ENCODE measurements around the gene LAMC2. TPM values are rescaled to one million over a fixed set of nuclear protein-coding genes. Genes with fewer than 3 reads are reported as not detected.
A peak's percentile ranks its signal among the peaks of the same experiment; 100 is the strongest.

LAMC2 gene
- total RNA-seq, 4 donors from 2014 or later, result 11.2 to 32.6 (median 14.9) TPM

GRCh38 chr1:183198463-183198862, 12.4 kb downstream of the LAMC2 start:
- Histone ChIP-seq H3K27ac (replicated peaks in 1 of 4) (peak overlapping the region; percentile 79 to 88 (median 84)), H3K9me3 (no peaks in the 10 kb centered on the region), H3K4me1 (peaks cover 0 to 48% (median 23%) of the 10 kb centered on the region in 4 donors), H3K27me3 (no peaks in the 10 kb centered on the region), H3K4me3 (no peak overlapping the region), H3K36me3 (no peaks in the 10 kb centered on the region)
- TF ChIP-seq POLR2AphosphoS5 (IDR thresholded peaks at IDR 0.05) (peak; percentile 94 to 98), EP300 (IDR thresholded peaks at IDR 0.05) (peak; percentile 75), POLR2A (IDR thresholded peaks at IDR 0.05; ENCODE audit: low read depth) (no peak)
- WGBS, result 45% methylated on average over 8 of the region's 9 CpGs
- intact Hi-C loops (cut with DNase I), result no loop called here
- DNase-seq (ENCODE audit: extremely low spot score), result no peak

- Histone ChIP-seq H3K36me3 (no peaks in the 10 kb centered on the region), H3K9me3 (no peaks in the 10 kb centered on the region), H3K4me1 (peaks cover 0 to 48% (median 23%) of the 10 kb centered on the region in 4 donors), H3K27ac (replicated peaks in 1 of 4) (peak overlapping the region; percentile 79 to 88 (median 84)), H3K27me3 (no peaks in the 10 kb centered on the region), H3K4me3 (no peak overlapping the region)
- TF ChIP-seq POLR2AphosphoS5 (IDR thresholded peaks at IDR 0.05) (no peak), EP300 (IDR thresholded peaks at IDR 0.05) (no peak), POLR2A (IDR thresholded peaks at IDR 0.05; ENCODE audit: low read depth) (no peak)
- TF ChIP-seq, protein P1, sequence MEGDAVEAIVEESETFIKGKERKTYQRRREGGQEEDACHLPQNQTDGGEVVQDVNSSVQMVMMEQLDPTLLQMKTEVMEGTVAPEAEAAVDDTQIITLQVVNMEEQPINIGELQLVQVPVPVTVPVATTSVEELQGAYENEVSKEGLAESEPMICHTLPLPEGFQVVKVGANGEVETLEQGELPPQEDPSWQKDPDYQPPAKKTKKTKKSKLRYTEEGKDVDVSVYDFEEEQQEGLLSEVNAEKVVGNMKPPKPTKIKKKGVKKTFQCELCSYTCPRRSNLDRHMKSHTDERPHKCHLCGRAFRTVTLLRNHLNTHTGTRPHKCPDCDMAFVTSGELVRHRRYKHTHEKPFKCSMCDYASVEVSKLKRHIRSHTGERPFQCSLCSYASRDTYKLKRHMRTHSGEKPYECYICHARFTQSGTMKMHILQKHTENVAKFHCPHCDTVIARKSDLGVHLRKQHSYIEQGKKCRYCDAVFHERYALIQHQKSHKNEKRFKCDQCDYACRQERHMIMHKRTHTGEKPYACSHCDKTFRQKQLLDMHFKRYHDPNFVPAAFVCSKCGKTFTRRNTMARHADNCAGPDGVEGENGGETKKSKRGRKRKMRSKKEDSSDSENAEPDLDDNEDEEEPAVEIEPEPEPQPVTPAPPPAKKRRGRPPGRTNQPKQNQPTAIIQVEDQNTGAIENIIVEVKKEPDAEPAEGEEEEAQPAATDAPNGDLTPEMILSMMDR (IDR thresholded peaks at IDR 0.05), result no peak
- DNase-seq (ENCODE audit: extremely low spot score), result no peak
- intact Hi-C loops (cut with DNase I), result no loop called here
- WGBS, result 90% methylated on average over 3 of the region's 3 CpGs
These were observed 13.2 kb downstream of the LAMC2 start for GRCh38 chr1:183199304-183199703.

DNA sequence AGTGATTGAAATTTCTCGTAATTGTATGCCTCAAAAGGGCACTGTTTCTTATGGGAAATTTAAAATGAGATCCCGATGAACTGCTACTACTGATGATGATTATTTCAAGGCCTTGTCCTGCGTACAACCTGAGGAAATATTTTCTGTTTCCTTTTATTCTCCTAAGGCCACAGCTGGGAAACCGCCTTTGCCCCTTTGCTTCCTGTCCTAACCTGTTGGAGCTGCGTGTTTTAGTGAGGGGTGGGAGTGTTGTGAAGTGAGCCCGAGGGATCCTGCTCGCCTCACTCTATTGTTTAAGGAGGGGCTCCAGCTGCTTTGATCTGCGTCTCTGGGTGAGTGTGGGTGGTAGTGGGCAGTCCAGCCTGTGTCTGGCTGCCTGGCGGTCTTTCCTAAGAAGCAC, 14.4 kb downstream of the LAMC2 start:
- 64% methylated on average over 9 of the region's 9 CpGs for WGBS
- DNase-seq (ENCODE audit: extremely low spot score), result no peak
- no peak overlapping the region for H3K4me3 ChIP-seq
- H3K27ac ChIP-seq (replicated peaks in 1 of 4), result peak overlapping the region; percentile 27 to 88 (median 84)
- H3K27me3 ChIP-seq, result no peaks in the 10 kb centered on the region
- TF ChIP-seq POLR2AphosphoS5 (IDR thresholded peaks at IDR 0.05) (no peak), POLR2A (IDR thresholded peaks at IDR 0.05; ENCODE audit: low read depth) (no peak), EP300 (IDR thresholded peaks at IDR 0.05) (no peak)
- TF ChIP-seq, protein P1 (IDR thresholded peaks at IDR 0.05), result no peak
- no peaks in the 10 kb centered on the region for H3K36me3 ChIP-seq
- H3K4me1 ChIP-seq, result peaks cover 2 to 49% (median 22%) of the 10 kb centered on the region in 4 donors
- intact Hi-C loops (cut with DNase I), result no loop called here
- no peaks in the 10 kb centered on the region for H3K9me3 ChIP-seq

- no peak overlapping the region for H3K4me3 ChIP-seq
- intact Hi-C loops (cut with DNase I), result no loop called here
- DNase-seq (ENCODE audit: extremely low spot score), result no peak
- H3K36me3 ChIP-seq, result no peaks in the 10 kb centered on the region
- peaks cover 3 to 47% (median 24%) of the 10 kb centered on the region in 4 donors for H3K4me1 ChIP-seq
- H3K27me3 ChIP-seq, result no peaks in the 10 kb centered on the region
- H3K9me3 ChIP-seq, result no peaks in the 10 kb centered on the region
- 87% methylated on average over 3 of the region's 3 CpGs for WGBS
- TF ChIP-seq EP300 (IDR thresholded peaks at IDR 0.05) (no peak), POLR2AphosphoS5 (IDR thresholded peaks at IDR 0.05) (no peak), POLR2A (IDR thresholded peaks at IDR 0.05; ENCODE audit: low read depth) (no peak)
- TF ChIP-seq, protein P1 (IDR thresholded peaks at IDR 0.05), result no peak
- H3K27ac ChIP-seq (replicated peaks in 1 of 4), result no peak overlapping the region
These were observed 17.0 kb downstream of the LAMC2 start for GRCh38 chr1:183203094-183203493.

- no peaks in the 10 kb centered on the region for H3K27me3 ChIP-seq
- no peak overlapping the region for H3K4me3 ChIP-seq
- intact Hi-C loops (cut with DNase I), result no loop called here
- TF ChIP-seq POLR2AphosphoS5 (IDR thresholded peaks at IDR 0.05) (peak; percentile 74 to 87), EP300 (IDR thresholded peaks at IDR 0.05) (peak; percentile 53), POLR2A (IDR thresholded peaks at IDR 0.05; ENCODE audit: low read depth) (no peak)
- TF ChIP-seq, protein P1 (IDR thresholded peaks at IDR 0.05), result no peak
- WGBS, result 65% methylated on average over 3 of the region's 3 CpGs
- DNase-seq (ENCODE audit: extremely low spot score), result no peak
- H3K27ac ChIP-seq (replicated peaks in 1 of 4), result peak overlapping the region; percentile 66 to 82 (median 76)
- H3K4me1 ChIP-seq, result peaks cover 3 to 26% (median 18%) of the 10 kb centered on the region in 4 donors
- H3K9me3 ChIP-seq, result no peaks in the 10 kb centered on the region
- peaks cover 0 to 5% (median 0%) of the 10 kb centered on the region in 4 donors for H3K36me3 ChIP-seq
These were observed 19.2 kb downstream of the LAMC2 start for GRCh38 chr1:183205196-183205781.

All from esophagus muscularis mucosa (tissue), 4 donors.